Heart right ventricle (tissue), 16 donors: Measurements from ENCODE around the gene GCC2. TPM values are rescaled to one million over a fixed set of nuclear protein-coding genes. Genes with fewer than 3 reads are reported as not detected.

Experiments used
- ATAC-seq, 8 donors: fragments of 200-7000 bp; cut with Tn5 transposase; one replicate each; pipeline ENCODE4 v1.9.1; 2020; ENCODE audit warnings: mild to moderate bottlenecking in 8 of 8, moderate library complexity in 8 of 8, moderate number of reproducible peaks in 1 of 8
- DNase-seq, 2 donors: peaks; one replicate each; pipeline ENCODE4 v3.0.0-alpha.2; 2020
- H3K27ac ChIP-seq, 10 donors: fragments of 200-600 bp; sonication (generic) in 2 of 10; one replicate each; pipeline versions ENCODE4 v1.5.0 to v1.8.0; 2020 to 2022; ENCODE audit warnings: mild to moderate bottlenecking in 3 of 10
- H3K27me3 ChIP-seq, 7 donors: fragments of 200-600 bp; one replicate each; pipeline ENCODE4 v1.8.0; 2021 to 2022; ENCODE audit warnings: mild to moderate bottlenecking in 2 of 7
- H3K36me3 ChIP-seq, 9 donors: fragments of 200-600 bp; sonication (generic) in 1 of 9; one replicate each; pipeline versions ENCODE4 v1.5.0 to v1.8.0; 2020 to 2022; ENCODE audit warnings: mild to moderate bottlenecking in 2 of 9
- H3K4me1 ChIP-seq, 9 donors: fragments of 200-600 bp; sonication (generic) in 1 of 9; one replicate each; pipeline versions ENCODE4 v1.5.0 to v1.8.0; 2020 to 2022; ENCODE audit warnings: mild to moderate bottlenecking in 4 of 9
- H3K4me3 ChIP-seq, 10 donors: fragments of 200-600 bp; sonication (generic) in 2 of 10; one replicate each; pipeline versions ENCODE4 v1.5.0 to v1.8.0; 2020 to 2022; ENCODE audit warnings: mild to moderate bottlenecking in 7 of 10, moderate library complexity in 2 of 10
- H3K9me3 ChIP-seq, 11 donors: fragments of 200-600 bp in 10 of 11; sonication (generic) in 2 of 11; one replicate each; pipeline versions ENCODE4 v1.5.0 to v1.8.0; 2013 to 2022; ENCODE audit warnings: mild to moderate bottlenecking in 2 of 11, control low read depth in 1 of 11, moderate library complexity in 1 of 11
- CTCF ChIP-seq, 9 donors: fragments of 200-600 bp; sonication (generic) in 2 of 9; IDR thresholded peaks; one replicate each; pipeline versions ENCODE4 v1.5.0 to v1.8.0; 2021 to 2022; ENCODE audit warnings: antibody characterized with exemption in 9 of 9, mild to moderate bottlenecking in 5 of 9, moderate library complexity in 1 of 9
- WGBS, 2 donors: extraction: QIAGEN DNeasy Blood & Tissue Kit; methylation state at CpG; one replicate each; pipeline ENCODE4 v1.1.7; 2013; ENCODE audit warnings: inconsistent platforms in 1 of 2; 5-methylcytosine and 5-hydroxymethylcytosine counted together
- intact Hi-C, 10 donors: fragments of 100-400 bp; cut with DNase I; formaldehyde crosslinking; loops; one replicate each; pipeline versions ENCODE4 v1.11.1 to v1.14.2; 2022
- polyA plus RNA-seq, 2 donors: library from polyadenylated mRNA; stranded (reverse); fragments of 200-250 nt; gene quantifications; one replicate each; pipeline ENCODE4 v1.2.3, GENCODE V29; 2013
- total RNA-seq, 10 donors: library from RNA; stranded (reverse); fragmentation: NEBNext Ultra II Directional in 3 of 10; extraction: Animal tissue kit (Norgen Biotek cat#: 25700) in 3 of 10; gene quantifications; one replicate each; pipeline versions ENCODE4 v1.2.1 to v1.2.4, GENCODE V29; 2021 to 2023
- donor health status: Arrhythmogenic right ventricular cardiomyopathy.
- donor health status: ischemic (EF 13 %, LVEDD 7.1; RV severe dilation, severe dysfunction).
- donor health status: healthy with polysubstance abuse.
- donor health status: DM: no; HTN: yes; CAD: no.
- donor health status: DM: no; HTN: no; CAD: no.
- donor health status: ischemic (EF 25% LVEDD 6.9; RV normal size, moderate dysfunction).
- donor health status: ischemic (EF 25% LVEDD 5.7; RV mildly dilated, moderate dysfunction).
- donor health status: healthy.
- donor health status: DM: yes; HTN: yes; CAD: no.
- donor health status: Ischemic cardiomyopathy.
- donor health status: ischemic (EF 35%, LVEDD 5.7; RV mildly dilated, moderate dysfunction).
- donor health status: nonischemic (EF 11% LVEDD 7.7; RV severe dilation, severe dysfunction).
- donor health status: DM: yes; HTN: yes; CAD: no.
- donor health status: PGD.
- donor health status: ischemic (EF 29% LVEDD 5.4; RV normal size, mild dysfunction).
- donor health status: nonischemic (EF 23%, LVEDD 6.1; RV moderate dilation, normal function).

GCC2 gene
- total and polyA plus RNA-seq, 12 donors, result 4.1 to 31.8 (median 26.5) TPM

- 30 to 38% methylated on average over 1 of the region's 1 CpG for WGBS, 2 donors
- Histone ChIP-seq H3K4me1 (no peaks in the 10 kb centered on the region), H3K36me3 (no peaks in the 10 kb centered on the region), H3K9me3 (no peaks in the 10 kb centered on the region), H3K4me3 (no peak overlapping the region), H3K27ac (no peak overlapping the region), H3K27me3 (no peaks in the 10 kb centered on the region)
- DNase-seq (no peak), ATAC-seq (no peak)
- no peak for TF ChIP-seq CTCF (IDR thresholded peaks at IDR 0.05)
- intact Hi-C loops, result no loop called here
These were observed 35.9 kb upstream of the GCC2 start for GRCh38 chr2:108412995-108413710.

DNA sequence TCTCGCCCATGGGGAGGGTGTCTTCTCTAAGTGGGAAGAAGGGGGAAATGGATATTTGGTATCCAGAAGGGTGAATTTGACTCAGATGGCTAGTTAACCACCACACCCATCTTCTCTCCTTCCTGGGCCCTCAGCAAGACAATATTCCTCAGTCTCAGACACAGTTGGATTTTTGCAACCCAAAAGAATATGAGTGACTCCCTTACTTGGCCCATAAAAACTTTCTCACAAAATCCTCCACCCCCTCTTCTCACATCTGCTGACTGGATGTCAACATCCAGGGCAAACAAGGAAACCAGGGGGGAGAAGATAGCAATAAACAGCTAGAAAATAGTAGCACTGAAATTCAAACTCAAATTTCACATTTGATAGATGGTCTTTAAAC lies 35.3 kb upstream of the GCC2 start:
- no peaks in the 10 kb centered on the region for H3K27me3 ChIP-seq
- no peak overlapping the region for H3K4me3 ChIP-seq
- intact Hi-C loops, result no loop called here
- DNase-seq, result no peak
- no peak for ATAC-seq
- 97 to 100% methylated on average over 1 of the region's 1 CpG for WGBS, 2 donors
- H3K36me3 ChIP-seq, result no peaks in the 10 kb centered on the region
- no peaks in the 10 kb centered on the region for H3K9me3 ChIP-seq
- no peaks in the 10 kb centered on the region for H3K4me1 ChIP-seq
- TF ChIP-seq CTCF (IDR thresholded peaks at IDR 0.05), result no peak
- no peak overlapping the region for H3K27ac ChIP-seq

- no peak for ATAC-seq
- no peak overlapping the region for H3K4me3 ChIP-seq
- H3K4me1 ChIP-seq, result no peaks in the 10 kb centered on the region
- H3K36me3 ChIP-seq, result no peaks in the 10 kb centered on the region
- H3K27me3 ChIP-seq, result no peaks in the 10 kb centered on the region
- no peak for TF ChIP-seq CTCF (IDR thresholded peaks at IDR 0.05)
- H3K27ac ChIP-seq, result no peak overlapping the region
- intact Hi-C loops, result no loop called here
- 94% methylated on average over 3 of the region's 3 CpGs for WGBS, 2 donors
- DNase-seq, result no peak
- H3K9me3 ChIP-seq, result no peaks in the 10 kb centered on the region
These were observed 34.6 kb upstream of the GCC2 start for GRCh38 chr2:108414256-108414876.

- ATAC-seq, result no peak
- Histone ChIP-seq H3K9me3 (no peaks in the 10 kb centered on the region), H3K27me3 (no peaks in the 10 kb centered on the region), H3K27ac (no peak overlapping the region), H3K4me1 (no peaks in the 10 kb centered on the region), H3K4me3 (no peak overlapping the region), H3K36me3 (no peaks in the 10 kb centered on the region)
- no peak for TF ChIP-seq CTCF (IDR thresholded peaks at IDR 0.05)
- no peak for DNase-seq
- intact Hi-C loops, result no loop called here
- WGBS, 2 donors, result 95 to 97% methylated on average over 2 of the region's 2 CpGs
These were observed 34.1 kb upstream of the GCC2 start for GRCh38 chr2:108414945-108415344.
